Smooth muscle cell (in vitro differentiated cells): Measurements from ENCODE around the gene TSPAN9. TPM values are rescaled to one million over a fixed set of nuclear protein-coding genes. Genes with fewer than 3 reads are reported as not detected.

Experiments used
- DNase-seq: peaks from one replicate; lab custom pipeline; 2025; ENCODE audit not compliant: unreplicated experiment; lab: John Stamatoyannopoulos, UW
- H2AFZ ChIP-seq: fragments of 200-600 bp; sonication (generic); 2 replicates; pipeline ENCODE4 v1.6.0; 2016; ENCODE audit warnings: antibody characterized with exemption, low read depth, mild to moderate bottlenecking
- H3F3A ChIP-seq: fragments of 200-600 bp; sonication (generic); 2 replicates; pipeline ENCODE4 v1.6.0; 2017; ENCODE audit warnings: antibody characterized with exemption, low read depth
- H3K27ac ChIP-seq: fragments of 200-600 bp; sonication (generic); 2 replicates; pipeline ENCODE4 v1.5.1; 2016; ENCODE audit warnings: low read depth, mild to moderate bottlenecking
- H3K27me3 ChIP-seq: fragments of 200-600 bp; sonication (generic); 2 replicates; pipeline ENCODE4 v1.6.1; 2016; ENCODE audit warnings: low read depth, mild to moderate bottlenecking
- H3K36me3 ChIP-seq: fragments of 200-600 bp; sonication (generic); 2 replicates; pipeline ENCODE4 v1.5.1; 2016; ENCODE audit warnings: low read depth
- H3K4me1 ChIP-seq: fragments of 200-600 bp; sonication (generic); 2 replicates; pipeline ENCODE4 v1.5.1; 2016; ENCODE audit warnings: low read depth
- H3K4me2 ChIP-seq: fragments of 200-600 bp; sonication (generic); 2 replicates; pipeline ENCODE4 v1.6.0; 2016; ENCODE audit warnings: mild to moderate bottlenecking
- H3K4me3 ChIP-seq: fragments of 200-600 bp; sonication (generic); 2 replicates; pipeline ENCODE4 v1.5.1; 2016; ENCODE audit warnings: mild to moderate bottlenecking
- H3K79me2 ChIP-seq: fragments of 200-600 bp; sonication (generic); 2 replicates; pipeline ENCODE4 v1.6.0; 2016; ENCODE audit warnings: low read depth, mild to moderate bottlenecking
- H3K9ac ChIP-seq: fragments of 200-600 bp; sonication (generic); 2 replicates; pipeline ENCODE4 v1.6.0; 2016; ENCODE audit warnings: low read depth
- H3K9me3 ChIP-seq: fragments of 200-600 bp; sonication (generic); replicated peaks from 2 replicates; pipeline ENCODE4 v1.5.1; 2016; ENCODE audit warnings: low read depth
- H4K20me1 ChIP-seq: fragments of 200-600 bp; sonication (generic); 2 replicates; pipeline ENCODE4 v1.6.0; 2016; ENCODE audit warnings: low read depth
- WGBS: methylation state at CpG from one replicate; pipeline ENCODE4 v1.1.7; 2016; ENCODE audit warnings: low lambda C conversion rate; 5-methylcytosine and 5-hydroxymethylcytosine counted together
- polyA plus RNA-seq: library from polyadenylated mRNA; unstranded; fragments of >200 nt; fragmentation: Nextera tagmentation; extraction: Ambion mirVana; gene quantifications from 2 replicates; pipeline ENCODE4 v1.2.1, GENCODE V29; 2016
- total RNA-seq: library from RNA; depleted of rRNA; stranded (reverse); fragments of >200 nt; gene quantifications from 2 replicates; pipeline ENCODE4 v1.2.3, GENCODE V29; 2014
- TF ChIP-seq, protein P1 (sequence below): fragments of 200-600 bp; sonication (generic); IDR thresholded peaks from 2 replicates; pipeline ENCODE4 v1.5.1; 2017; ENCODE audit warnings: borderline replicate concordance, mild to moderate bottlenecking, antibody characterized with exemption; ENCODE audit not compliant: insufficient read depth, poor library complexity, severe bottlenecking

Gene TSPAN9
- total and polyA plus RNA-seq, 2 experiments from 2014 or later: 17.7 to 29.8 TPM

DNA sequence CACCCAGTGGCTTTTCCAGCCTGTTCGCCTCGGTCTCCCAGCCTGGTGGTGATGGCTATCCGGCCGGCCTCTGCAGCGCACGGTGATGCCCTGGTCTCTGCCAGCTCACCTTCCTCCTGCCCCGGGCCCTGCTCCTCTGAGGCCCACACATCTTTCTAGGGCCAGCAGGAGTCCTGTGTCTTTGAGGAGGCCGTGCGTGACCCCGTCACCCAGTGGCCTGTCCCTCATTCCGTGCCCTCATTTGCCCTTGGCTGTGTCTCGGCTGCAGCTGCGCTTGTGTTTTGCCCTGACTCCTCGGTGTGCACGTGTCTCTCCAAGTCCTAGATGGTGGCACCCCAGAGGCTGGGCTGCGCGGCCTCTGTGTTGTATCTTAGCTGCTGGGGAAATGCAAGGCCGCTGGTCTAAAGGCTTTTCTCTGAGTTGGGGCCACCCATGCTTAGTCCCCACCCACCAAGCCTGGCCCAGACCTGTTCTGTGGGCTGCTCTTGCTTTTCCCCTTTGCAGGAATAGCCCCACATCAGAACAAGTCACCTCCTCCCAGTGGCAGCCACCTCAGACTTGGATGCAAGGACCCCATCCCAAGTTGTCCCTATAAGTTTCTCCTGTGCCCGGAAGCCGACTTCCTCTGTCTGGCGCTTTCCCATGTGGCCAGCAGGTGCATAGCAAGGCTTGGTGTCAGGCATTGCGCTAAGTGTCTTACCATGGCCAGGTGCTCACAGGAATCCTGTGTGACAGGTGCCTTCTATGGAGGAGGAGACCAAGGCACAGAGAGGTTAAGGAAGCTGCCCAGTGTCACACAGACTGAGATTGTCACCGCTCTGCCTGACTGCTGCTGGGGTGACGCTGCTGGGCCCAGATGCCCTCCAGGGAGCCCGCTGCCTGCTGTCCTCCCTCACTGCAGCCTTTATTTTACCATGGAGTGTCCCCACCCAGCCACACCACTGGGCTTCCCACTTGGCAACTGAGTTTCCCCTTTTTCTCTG, 64.5 kb downstream of the TSPAN9 start:
- H3K79me2 ChIP-seq: peaks cover 19% of the 10 kb centered on the region
- H3K9me3 ChIP-seq: no peaks in the 10 kb centered on the region
- peaks cover 88% of the 10 kb centered on the region for H4K20me1 ChIP-seq
- no peaks in the 10 kb centered on the region for H3F3A ChIP-seq
- 94% methylated on average over 25 of the region's 25 CpGs for WGBS
- H3K27ac ChIP-seq: no peak overlapping the region
- H3K9ac ChIP-seq: no peak overlapping the region
- H3K4me1 ChIP-seq: no peaks in the 10 kb centered on the region
- no peak overlapping the region for H3K4me2 ChIP-seq
- DNase-seq: no peak
- no peak overlapping the region for H2AFZ ChIP-seq
- H3K36me3 ChIP-seq: no peaks in the 10 kb centered on the region
- TF ChIP-seq, protein P1, sequence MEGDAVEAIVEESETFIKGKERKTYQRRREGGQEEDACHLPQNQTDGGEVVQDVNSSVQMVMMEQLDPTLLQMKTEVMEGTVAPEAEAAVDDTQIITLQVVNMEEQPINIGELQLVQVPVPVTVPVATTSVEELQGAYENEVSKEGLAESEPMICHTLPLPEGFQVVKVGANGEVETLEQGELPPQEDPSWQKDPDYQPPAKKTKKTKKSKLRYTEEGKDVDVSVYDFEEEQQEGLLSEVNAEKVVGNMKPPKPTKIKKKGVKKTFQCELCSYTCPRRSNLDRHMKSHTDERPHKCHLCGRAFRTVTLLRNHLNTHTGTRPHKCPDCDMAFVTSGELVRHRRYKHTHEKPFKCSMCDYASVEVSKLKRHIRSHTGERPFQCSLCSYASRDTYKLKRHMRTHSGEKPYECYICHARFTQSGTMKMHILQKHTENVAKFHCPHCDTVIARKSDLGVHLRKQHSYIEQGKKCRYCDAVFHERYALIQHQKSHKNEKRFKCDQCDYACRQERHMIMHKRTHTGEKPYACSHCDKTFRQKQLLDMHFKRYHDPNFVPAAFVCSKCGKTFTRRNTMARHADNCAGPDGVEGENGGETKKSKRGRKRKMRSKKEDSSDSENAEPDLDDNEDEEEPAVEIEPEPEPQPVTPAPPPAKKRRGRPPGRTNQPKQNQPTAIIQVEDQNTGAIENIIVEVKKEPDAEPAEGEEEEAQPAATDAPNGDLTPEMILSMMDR: no peak
- no peaks in the 10 kb centered on the region for H3K27me3 ChIP-seq
- H3K4me3 ChIP-seq: no peak overlapping the region

DNA sequence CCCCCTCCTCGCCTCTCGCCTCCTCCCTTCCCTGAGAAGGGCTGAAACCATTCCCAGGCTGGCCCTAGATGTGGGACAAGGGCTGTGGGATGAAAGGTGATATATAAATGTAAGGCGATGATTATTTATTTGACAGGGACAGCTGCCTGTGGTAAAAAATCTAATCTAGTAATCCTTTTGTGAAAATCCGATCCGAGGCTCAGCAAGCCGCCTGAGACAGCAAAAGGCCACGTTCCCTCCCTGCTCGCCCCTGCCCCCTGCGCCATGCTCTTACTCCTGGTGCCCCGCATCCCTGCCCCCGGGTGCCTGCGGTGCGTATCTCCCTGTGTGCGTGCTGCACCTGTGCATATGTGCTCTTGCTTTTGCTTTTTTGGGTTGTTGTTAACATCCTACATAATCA, 65.2 kb downstream of the TSPAN9 start:
- TF ChIP-seq, protein P1: no peak
- DNase-seq: no peak
- 93% methylated on average over 13 of the region's 14 CpGs for WGBS

DNA sequence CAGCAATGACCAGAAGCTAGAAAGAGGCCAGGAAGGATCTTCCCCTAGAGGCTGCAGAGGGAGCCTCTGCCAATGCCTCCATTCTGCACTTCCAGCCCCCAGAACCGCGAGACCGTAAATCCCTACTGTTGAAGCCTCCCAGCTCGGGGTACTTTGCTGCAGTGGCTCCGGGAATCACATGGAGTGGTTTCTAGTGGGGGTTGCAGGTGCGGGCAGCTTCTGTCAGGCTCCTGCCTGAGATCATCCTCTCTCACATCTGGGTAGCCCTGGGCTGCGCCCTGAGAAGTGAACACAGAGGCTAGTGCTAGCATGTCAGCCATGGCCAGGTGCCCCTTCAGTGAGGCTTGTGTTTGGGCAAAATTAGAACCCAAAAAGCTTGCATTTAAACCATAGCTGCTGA, 67.3 kb downstream of the TSPAN9 start:
- H3F3A ChIP-seq: no peaks in the 10 kb centered on the region
- TF ChIP-seq, protein P1: no peak
- H2AFZ ChIP-seq: no peak overlapping the region
- no peaks in the 10 kb centered on the region for H3K36me3 ChIP-seq
- peaks cover 88% of the 10 kb centered on the region for H4K20me1 ChIP-seq
- whole genome bisulfite sequencing: 88% methylated on average over 7 of the region's 7 CpGs
- no peaks in the 10 kb centered on the region for H3K9me3 ChIP-seq
- no peak overlapping the region for H3K4me3 ChIP-seq
- H3K4me1 ChIP-seq: no peaks in the 10 kb centered on the region
- no peak overlapping the region for H3K4me2 ChIP-seq
- H3K79me2 ChIP-seq: peaks cover 19% of the 10 kb centered on the region
- no peak overlapping the region for H3K9ac ChIP-seq
- H3K27ac ChIP-seq: no peak overlapping the region
- no peak for DNase-seq
- H3K27me3 ChIP-seq: no peaks in the 10 kb centered on the region

More for the DNA sequence above, 65.2 kb downstream of the TSPAN9 start:
- no peaks in the 10 kb centered on the region for H3K9me3 ChIP-seq
- no peak overlapping the region for H3K4me3 ChIP-seq
- peaks cover 19% of the 10 kb centered on the region for H3K79me2 ChIP-seq
- no peak overlapping the region for H3K4me2 ChIP-seq
- H3K9ac ChIP-seq: no peak overlapping the region
- H3F3A ChIP-seq: no peaks in the 10 kb centered on the region
- H2AFZ ChIP-seq: no peak overlapping the region
- no peaks in the 10 kb centered on the region for H3K27me3 ChIP-seq
- peaks cover 88% of the 10 kb centered on the region for H4K20me1 ChIP-seq
- no peaks in the 10 kb centered on the region for H3K4me1 ChIP-seq
- H3K27ac ChIP-seq: no peak overlapping the region
- H3K36me3 ChIP-seq: no peaks in the 10 kb centered on the region
